Mesendoderm (in vitro differentiated cells): Measurements from ENCODE around the gene TRIM46.

ENCODE experiments used
- DNase-seq: peaks from one replicate; pipeline ENCODE4 v3.0.0; 2013
- H2AK5ac ChIP-seq: 2 replicates; pipeline ENCODE4 v1.6.1; 2013; ENCODE audit warnings: low read length, inconsistent platforms
- H2BK120ac ChIP-seq: 2 replicates; pipeline ENCODE4 v1.6.1; 2013; ENCODE audit warnings: low read depth, mild to moderate bottlenecking, low read length, moderate library complexity, mixed read lengths
- H2BK15ac ChIP-seq: replicated peaks from 2 replicates; pipeline ENCODE4 v1.6.1; 2013; ENCODE audit warnings: low read depth, mild to moderate bottlenecking, moderate library complexity
- H2BK5ac ChIP-seq: 2 replicates; pipeline ENCODE4 v1.6.1; 2013; ENCODE audit warnings: low read length, inconsistent platforms
- H3K18ac ChIP-seq: 2 replicates; pipeline ENCODE4 v1.6.1; 2013; ENCODE audit warnings: mild to moderate bottlenecking, low read length, mixed read lengths
- H3K23ac ChIP-seq: one replicate; pipeline ENCODE4 v1.6.1; 2013; ENCODE audit warnings: low read length
- H3K27ac ChIP-seq: 2 replicates; pipeline ENCODE4 v1.5.1; 2013; ENCODE audit warnings: low read depth, mild to moderate bottlenecking, inconsistent platforms, low read length, moderate library complexity
- H3K27me3 ChIP-seq: 2 replicates; pipeline ENCODE4 v1.6.1; 2013; ENCODE audit warnings: low read length, control low read depth, mild to moderate bottlenecking, inconsistent platforms; ENCODE audit not compliant: insufficient read depth, poor library complexity
- H3K36me3 ChIP-seq: 2 replicates; pipeline ENCODE4 v1.6.1; 2013; ENCODE audit warnings: low read length, inconsistent platforms; ENCODE audit not compliant: control insufficient read depth, insufficient read depth
- H3K4ac ChIP-seq: one replicate; pipeline ENCODE4 v1.6.1; 2013; ENCODE audit warnings: low read depth, mild to moderate bottlenecking, low read length, moderate library complexity
- H3K4me1 ChIP-seq: 2 replicates; pipeline ENCODE4 v1.6.1; 2013; ENCODE audit warnings: low read depth, low read length, inconsistent platforms; ENCODE audit not compliant: control insufficient read depth
- H3K4me2 ChIP-seq: 2 replicates; pipeline ENCODE4 v1.6.1; 2013; ENCODE audit warnings: low read length
- H3K4me3 ChIP-seq: 2 replicates; pipeline ENCODE4 v1.5.1; 2013; ENCODE audit warnings: mild to moderate bottlenecking, low read length
- H3K56ac ChIP-seq: one replicate; pipeline ENCODE4 v1.6.1; 2013; ENCODE audit warnings: low read length
- H3K79me1 ChIP-seq: 2 replicates; pipeline ENCODE4 v1.6.1; 2013; ENCODE audit warnings: low read length, inconsistent platforms
- H3K79me2 ChIP-seq: 2 replicates; pipeline ENCODE4 v1.6.1; 2013; ENCODE audit warnings: mild to moderate bottlenecking, low read length; ENCODE audit not compliant: control insufficient read depth, insufficient read depth
- H3K9ac ChIP-seq: 2 replicates; pipeline ENCODE4 v1.6.1; 2013; ENCODE audit warnings: low read length, inconsistent platforms
- H4K5ac ChIP-seq: one replicate; pipeline ENCODE4 v1.6.1; 2013; ENCODE audit warnings: low read length
- H4K8ac ChIP-seq: one replicate; pipeline ENCODE4 v1.6.1; 2013; ENCODE audit warnings: low read depth, mild to moderate bottlenecking, control low read depth, low read length, moderate library complexity
- WGBS: extraction: QIAGEN DNeasy Blood & Tissue Kit; methylation state at CpG from one replicate; pipeline ENCODE4 v1.1.7; 2013; ENCODE audit warnings: low lambda C conversion rate, missing lambda C conversion rate; ENCODE audit not compliant: insufficient coverage; ENCODE audit errors: extremely low coverage; 5-methylcytosine and 5-hydroxymethylcytosine counted together

TRIM46 gene

GRCh38 chr1:155136748-155137147 is 36.9 kb upstream of the TRIM46 start:
- H3K18ac ChIP-seq = no peak overlapping the region
- peak overlapping the region; percentile 4 for H3K4me3 ChIP-seq
- H3K4ac ChIP-seq = no peak overlapping the region
- H3K56ac ChIP-seq = peak overlapping the region; percentile 82
- H2BK15ac ChIP-seq = no peak overlapping the region
- H3K4me1 ChIP-seq = peaks cover 3% of the 10 kb centered on the region
- no CpG with 5 or more reads among the region's 6 CpGs for WGBS
- no peak for DNase-seq
- no peak overlapping the region for H4K5ac ChIP-seq
- no peak overlapping the region for H3K23ac ChIP-seq
- no peaks in the 10 kb centered on the region for H3K79me2 ChIP-seq
- peak overlapping the region; percentile 65 for H2BK5ac ChIP-seq
- no peak overlapping the region for H4K8ac ChIP-seq
- peak overlapping the region; percentile 35 for H3K4me2 ChIP-seq
- peak overlapping the region; percentile 72 for H3K9ac ChIP-seq
- H3K27me3 ChIP-seq = no peaks in the 10 kb centered on the region
- H3K36me3 ChIP-seq = no peaks in the 10 kb centered on the region
- H2BK120ac ChIP-seq = no peak overlapping the region
- H3K79me1 ChIP-seq = peaks cover 9% of the 10 kb centered on the region
- peak overlapping the region; percentile 20 for H2AK5ac ChIP-seq
- no peak overlapping the region for H3K27ac ChIP-seq

DNA sequence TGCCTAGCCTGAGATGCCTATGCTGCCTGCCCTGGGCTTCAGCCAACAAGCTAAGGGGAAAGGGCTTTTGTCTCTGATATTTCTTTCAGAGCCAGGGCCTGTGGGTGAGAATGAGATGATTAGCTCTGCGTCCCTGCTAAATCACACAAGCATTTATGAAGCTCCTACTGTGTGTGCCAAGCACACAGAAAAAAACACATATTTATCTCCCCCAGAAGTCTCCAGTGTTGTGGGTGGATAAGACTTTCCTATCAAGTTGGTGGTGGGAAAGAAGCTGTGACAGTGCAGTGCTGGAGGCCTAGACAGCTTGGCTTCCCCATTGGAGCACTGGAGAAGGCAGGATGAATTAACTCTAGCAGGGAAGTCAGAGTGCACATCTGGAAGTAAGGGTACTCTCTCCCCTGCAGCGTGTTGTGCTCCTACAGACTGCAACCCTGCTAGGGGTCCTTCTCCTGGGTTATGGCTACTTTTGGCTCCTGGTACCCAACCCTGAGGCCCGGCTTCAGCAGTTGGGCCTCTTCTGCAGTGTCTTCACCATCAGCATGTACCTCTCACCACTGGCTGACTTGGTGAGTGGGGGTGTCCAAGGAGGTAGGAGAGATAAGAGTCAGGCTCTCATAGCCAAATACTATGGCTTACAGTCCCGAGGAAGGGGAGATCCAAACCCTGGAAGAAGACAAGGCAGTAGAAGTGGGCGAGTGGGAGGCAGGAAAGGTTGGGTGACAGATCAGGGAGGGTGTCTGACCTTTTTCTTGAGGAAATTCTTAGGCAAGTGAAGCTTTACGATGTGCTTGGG is 36.3 kb upstream of the TRIM46 start:
- Histone ChIP-seq H3K9ac (peak overlapping the region; percentile 72), H3K27ac (no peak overlapping the region), H4K5ac (no peak overlapping the region), H3K4ac (no peak overlapping the region), H3K36me3 (no peaks in the 10 kb centered on the region), H2BK15ac (no peak overlapping the region), H3K27me3 (no peaks in the 10 kb centered on the region), H3K4me3 (no peak overlapping the region), H3K4me2 (peak overlapping the region; percentile 35), H3K18ac (no peak overlapping the region), H2BK120ac (no peak overlapping the region), H2BK5ac (no peak overlapping the region), H3K4me1 (peaks cover 3% of the 10 kb centered on the region), H4K8ac (no peak overlapping the region), H3K79me2 (no peaks in the 10 kb centered on the region), H3K23ac (no peak overlapping the region), H3K56ac (peak overlapping the region; percentile 82), H2AK5ac (peak overlapping the region; percentile 20), H3K79me1 (peaks cover 9% of the 10 kb centered on the region)
- DNase-seq = no peak
- no CpG with 5 or more reads among the region's 6 CpGs for WGBS

DNA sequence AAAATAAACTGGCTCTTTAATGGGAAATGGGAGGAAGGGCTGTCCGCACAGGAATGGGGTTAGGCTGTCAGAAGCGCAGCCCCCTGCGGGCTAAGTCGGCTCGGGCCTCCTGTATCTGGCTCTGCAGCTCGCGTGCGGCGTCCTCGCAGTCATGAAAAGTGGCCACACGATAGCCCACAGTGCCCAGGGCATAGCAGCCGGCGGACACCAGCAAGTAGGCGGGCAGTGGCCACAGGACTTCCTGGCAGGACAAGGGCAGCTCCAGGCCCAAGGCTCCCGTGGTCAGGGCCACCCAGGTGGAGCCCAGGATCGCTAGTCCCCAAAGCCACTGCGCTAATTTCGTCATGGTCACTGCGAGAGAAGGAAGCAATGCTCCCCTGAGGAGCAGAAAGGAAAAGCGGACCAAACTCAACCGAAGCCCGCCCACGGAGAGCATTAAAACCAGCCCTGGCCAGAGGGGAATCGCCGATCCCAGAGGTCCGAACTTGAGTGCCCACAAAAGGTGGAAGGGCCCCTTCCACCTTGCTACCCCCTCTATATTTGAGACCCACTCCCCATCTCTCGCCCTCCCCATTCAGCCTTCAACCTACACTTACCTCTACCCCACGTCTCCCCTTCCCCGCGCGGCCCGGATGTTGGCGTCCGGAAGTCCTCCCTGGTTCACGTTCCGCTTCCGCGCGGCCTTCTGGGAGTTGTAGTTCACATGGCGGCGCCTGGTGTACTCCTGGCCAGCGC is 33.6 kb upstream of the TRIM46 start, which contains the start of gene DPM3:
DPM3 (minus strand) TSS at position 637 of the 735 bp plus-strand sequence; CDS start at position 346, 291 bp downstream.
- peak; percentile 84 for DNase-seq

DNA sequence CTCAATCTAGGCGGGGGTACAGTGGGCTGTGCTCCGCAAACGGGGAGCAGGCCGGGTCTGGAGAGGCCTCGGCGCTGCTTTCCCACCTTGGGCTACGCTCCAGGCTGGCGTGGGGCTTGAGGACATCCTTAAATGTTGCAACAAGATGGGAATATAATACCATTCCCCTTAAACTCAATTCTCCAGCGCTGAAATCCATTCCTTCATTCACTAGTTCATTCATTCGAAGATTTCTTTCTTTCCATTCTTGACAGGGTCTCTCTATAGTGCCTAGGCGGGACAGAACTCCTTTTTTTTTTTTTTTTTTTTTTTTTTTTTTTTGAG is 33.1 kb upstream of the TRIM46 start:
- Histone ChIP-seq H3K4me1 (peaks cover 3% of the 10 kb centered on the region), H3K79me1 (peaks cover 9% of the 10 kb centered on the region), H2BK15ac (no peak overlapping the region), H3K4me2 (no peak overlapping the region), H3K23ac (no peak overlapping the region), H3K4ac (no peak overlapping the region), H4K8ac (no peak overlapping the region), H3K4me3 (no peak overlapping the region), H3K27me3 (no peaks in the 10 kb centered on the region), H3K79me2 (no peaks in the 10 kb centered on the region), H4K5ac (no peak overlapping the region), H3K27ac (no peak overlapping the region), H3K9ac (no peak overlapping the region), H2AK5ac (no peak overlapping the region), H3K56ac (no peak overlapping the region), H2BK120ac (no peak overlapping the region), H3K36me3 (no peaks in the 10 kb centered on the region), H2BK5ac (no peak overlapping the region), H3K18ac (no peak overlapping the region)
- DNase-seq = no peak
- no CpG with 5 or more reads among the region's 11 CpGs for WGBS

More for the DNA sequence above, 33.6 kb upstream of the TRIM46 start, which contains the start of gene DPM3:
- Histone ChIP-seq H2BK120ac (no peak within 1 kb of the TSS), H3K27me3 (no peaks in the 10 kb centered on the region), H3K4ac (peak within 1 kb of the TSS; percentile 56), H3K79me2 (no peaks in the 10 kb centered on the region), H4K8ac (peak within 1 kb of the TSS; percentile 42), H3K36me3 (no peaks in the 10 kb centered on the region), H3K23ac (no peak within 1 kb of the TSS), H3K27ac (peak within 1 kb of the TSS; percentile 17), H3K9ac (peak within 1 kb of the TSS; percentile 89), H2BK15ac (no peak within 1 kb of the TSS), H2AK5ac (no peak within 1 kb of the TSS), H2BK5ac (peak within 1 kb of the TSS; percentile 7), H3K4me2 (peak within 1 kb of the TSS; percentile 75), H3K79me1 (peaks cover 9% of the 10 kb centered on the region), H3K4me3 (peak within 1 kb of the TSS; percentile 78), H3K56ac (peak within 1 kb of the TSS; percentile 95), H4K5ac (no peak within 1 kb of the TSS), H3K18ac (no peak within 1 kb of the TSS), H3K4me1 (peaks cover 3% of the 10 kb centered on the region)
- no CpG with 5 or more reads among the region's 42 CpGs for WGBS

DNA sequence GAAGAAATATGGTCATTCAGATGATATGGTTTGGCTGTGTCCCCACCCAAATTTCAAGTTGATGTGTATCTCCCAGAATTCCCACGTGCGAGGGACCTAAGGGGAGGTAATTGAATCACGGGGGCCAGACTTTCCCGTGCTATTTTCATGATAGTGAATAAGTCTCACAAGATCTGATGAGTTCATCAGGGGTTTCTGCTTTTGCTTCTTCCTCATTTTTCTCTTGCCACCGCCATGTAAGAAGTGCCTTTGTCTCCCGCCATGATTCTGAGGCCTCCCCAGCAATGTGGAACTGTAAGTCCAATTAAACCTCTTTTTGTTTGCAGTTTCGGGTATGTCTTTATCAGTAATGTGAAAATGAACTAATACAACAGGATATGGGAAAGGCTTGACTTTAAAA is 31.9 kb upstream of the TRIM46 start:
- no peaks in the 10 kb centered on the region for H3K27me3 ChIP-seq
- no peak overlapping the region for H3K18ac ChIP-seq
- H3K27ac ChIP-seq = no peak overlapping the region
- WGBS = no CpG with 5 or more reads among the region's 7 CpGs
- no peak overlapping the region for H3K23ac ChIP-seq
- no peak overlapping the region for H2BK5ac ChIP-seq
- no peak overlapping the region for H3K4ac ChIP-seq
- H2BK15ac ChIP-seq = no peak overlapping the region
- no peaks in the 10 kb centered on the region for H3K79me2 ChIP-seq
- no peak overlapping the region for H2BK120ac ChIP-seq
- no peaks in the 10 kb centered on the region for H3K36me3 ChIP-seq
- H3K9ac ChIP-seq = no peak overlapping the region
- H2AK5ac ChIP-seq = no peak overlapping the region
- no peak for DNase-seq
- peaks cover 2% of the 10 kb centered on the region for H3K4me1 ChIP-seq
- no peak overlapping the region for H4K5ac ChIP-seq
- H3K4me3 ChIP-seq = no peak overlapping the region
- no peak overlapping the region for H4K8ac ChIP-seq
- no peak overlapping the region for H3K4me2 ChIP-seq
- peaks cover 9% of the 10 kb centered on the region for H3K79me1 ChIP-seq
- no peak overlapping the region for H3K56ac ChIP-seq
